ENCODE measurements around the gene GALNT2. TPM values are rescaled to one million over a fixed set of nuclear protein-coding genes. Genes with fewer than 3 reads are reported as not detected.

GALNT2 gene
- total RNA-seq, 1 donor from 2014 or later, result 58.0 TPM

DNA sequence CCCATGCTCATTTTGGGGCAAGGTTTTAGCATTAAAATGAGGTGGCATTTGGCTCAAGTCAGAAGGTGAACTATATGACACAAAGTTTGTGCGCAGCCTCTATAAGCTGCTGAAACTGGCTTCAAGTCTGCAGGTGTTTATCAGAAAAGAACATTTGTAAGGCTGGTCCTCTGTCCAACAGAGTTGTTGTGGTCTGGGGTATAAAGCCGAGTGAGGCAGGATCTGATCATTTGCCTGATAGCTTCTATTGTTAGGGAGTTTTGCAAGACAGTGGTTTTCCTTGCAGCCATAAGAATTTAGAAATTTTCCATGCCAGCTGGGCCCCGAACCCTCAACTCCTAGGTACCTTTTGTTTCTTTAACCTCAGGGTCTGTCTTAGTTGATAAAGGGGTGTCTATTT lies 228.3 kb downstream of the GALNT2 start:
- DNase-seq (ENCODE audit: low read depth, low spot score), result no peak
- no peak overlapping the region for H3K4me3 Mint-ChIP-seq
- no peaks in the 10 kb centered on the region for H3K36me3 Mint-ChIP-seq (ENCODE audit: low read depth)
- TF ChIP-seq, protein P1, sequence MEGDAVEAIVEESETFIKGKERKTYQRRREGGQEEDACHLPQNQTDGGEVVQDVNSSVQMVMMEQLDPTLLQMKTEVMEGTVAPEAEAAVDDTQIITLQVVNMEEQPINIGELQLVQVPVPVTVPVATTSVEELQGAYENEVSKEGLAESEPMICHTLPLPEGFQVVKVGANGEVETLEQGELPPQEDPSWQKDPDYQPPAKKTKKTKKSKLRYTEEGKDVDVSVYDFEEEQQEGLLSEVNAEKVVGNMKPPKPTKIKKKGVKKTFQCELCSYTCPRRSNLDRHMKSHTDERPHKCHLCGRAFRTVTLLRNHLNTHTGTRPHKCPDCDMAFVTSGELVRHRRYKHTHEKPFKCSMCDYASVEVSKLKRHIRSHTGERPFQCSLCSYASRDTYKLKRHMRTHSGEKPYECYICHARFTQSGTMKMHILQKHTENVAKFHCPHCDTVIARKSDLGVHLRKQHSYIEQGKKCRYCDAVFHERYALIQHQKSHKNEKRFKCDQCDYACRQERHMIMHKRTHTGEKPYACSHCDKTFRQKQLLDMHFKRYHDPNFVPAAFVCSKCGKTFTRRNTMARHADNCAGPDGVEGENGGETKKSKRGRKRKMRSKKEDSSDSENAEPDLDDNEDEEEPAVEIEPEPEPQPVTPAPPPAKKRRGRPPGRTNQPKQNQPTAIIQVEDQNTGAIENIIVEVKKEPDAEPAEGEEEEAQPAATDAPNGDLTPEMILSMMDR (conservative IDR thresholded peaks at IDR 0.05), result no peak
- H3K4me1 Mint-ChIP-seq, result peaks cover 6% of the 10 kb centered on the region
- peaks cover 16% of the 10 kb centered on the region for H3K27me3 Mint-ChIP-seq (ENCODE audit: low read depth)
- no peak overlapping the region for H3K27ac Mint-ChIP-seq (ENCODE audit: unreplicated experiment)
- H3K9me3 Mint-ChIP-seq, result no peaks in the 10 kb centered on the region

DNA sequence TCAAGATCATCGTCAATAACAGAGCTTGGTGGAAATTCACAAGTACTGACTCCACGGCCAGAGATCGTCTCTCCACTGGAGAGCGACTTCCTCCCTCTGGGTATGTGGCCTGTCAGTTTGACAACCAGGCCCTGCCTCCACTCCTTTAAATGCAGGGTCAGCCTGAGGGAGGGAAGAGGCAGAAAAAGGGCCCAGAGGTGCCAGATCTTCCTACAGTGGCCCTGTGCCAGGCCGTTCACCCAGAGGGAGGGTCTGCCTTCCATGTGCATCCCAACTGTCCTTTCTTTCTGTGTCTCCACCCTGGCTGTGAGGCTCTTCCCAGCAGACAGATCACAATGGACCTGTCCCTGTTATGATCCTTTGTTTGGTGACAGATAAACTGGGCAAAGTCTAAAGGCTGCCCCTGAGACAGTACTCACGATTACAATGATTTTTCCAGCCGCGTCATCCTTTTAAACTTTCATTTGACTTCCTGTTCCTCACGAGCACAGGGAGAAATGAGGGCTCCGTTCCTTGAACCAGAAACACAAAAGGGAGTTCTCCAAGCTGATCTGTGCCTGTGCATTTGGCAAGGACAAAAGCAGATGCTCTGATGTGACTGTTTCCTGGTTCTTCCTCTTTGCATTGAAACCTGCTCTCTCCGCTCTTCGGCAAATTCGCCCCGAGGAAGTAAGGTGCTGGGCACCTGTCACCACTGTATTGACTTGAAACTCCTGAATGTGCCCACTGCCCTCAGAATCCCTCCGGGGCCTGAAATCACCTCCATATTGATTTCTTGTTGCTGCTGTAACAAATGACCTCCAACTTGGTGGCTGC lies 232.4 kb downstream of the GALNT2 start:
- Mint-ChIP-seq H3K36me3 (ENCODE audit: low read depth) (no peaks in the 10 kb centered on the region), H3K4me3 (no peak overlapping the region), H3K9me3 (no peaks in the 10 kb centered on the region), H3K4me1 (peaks cover 6% of the 10 kb centered on the region), H3K27me3 (ENCODE audit: low read depth) (no peaks in the 10 kb centered on the region), H3K27ac (ENCODE audit: unreplicated experiment) (peak overlapping the region; percentile 75)
- TF ChIP-seq, protein P1 (conservative IDR thresholded peaks at IDR 0.05), result no peak
- DNase-seq (ENCODE audit: low read depth, low spot score), result no peak

DNA sequence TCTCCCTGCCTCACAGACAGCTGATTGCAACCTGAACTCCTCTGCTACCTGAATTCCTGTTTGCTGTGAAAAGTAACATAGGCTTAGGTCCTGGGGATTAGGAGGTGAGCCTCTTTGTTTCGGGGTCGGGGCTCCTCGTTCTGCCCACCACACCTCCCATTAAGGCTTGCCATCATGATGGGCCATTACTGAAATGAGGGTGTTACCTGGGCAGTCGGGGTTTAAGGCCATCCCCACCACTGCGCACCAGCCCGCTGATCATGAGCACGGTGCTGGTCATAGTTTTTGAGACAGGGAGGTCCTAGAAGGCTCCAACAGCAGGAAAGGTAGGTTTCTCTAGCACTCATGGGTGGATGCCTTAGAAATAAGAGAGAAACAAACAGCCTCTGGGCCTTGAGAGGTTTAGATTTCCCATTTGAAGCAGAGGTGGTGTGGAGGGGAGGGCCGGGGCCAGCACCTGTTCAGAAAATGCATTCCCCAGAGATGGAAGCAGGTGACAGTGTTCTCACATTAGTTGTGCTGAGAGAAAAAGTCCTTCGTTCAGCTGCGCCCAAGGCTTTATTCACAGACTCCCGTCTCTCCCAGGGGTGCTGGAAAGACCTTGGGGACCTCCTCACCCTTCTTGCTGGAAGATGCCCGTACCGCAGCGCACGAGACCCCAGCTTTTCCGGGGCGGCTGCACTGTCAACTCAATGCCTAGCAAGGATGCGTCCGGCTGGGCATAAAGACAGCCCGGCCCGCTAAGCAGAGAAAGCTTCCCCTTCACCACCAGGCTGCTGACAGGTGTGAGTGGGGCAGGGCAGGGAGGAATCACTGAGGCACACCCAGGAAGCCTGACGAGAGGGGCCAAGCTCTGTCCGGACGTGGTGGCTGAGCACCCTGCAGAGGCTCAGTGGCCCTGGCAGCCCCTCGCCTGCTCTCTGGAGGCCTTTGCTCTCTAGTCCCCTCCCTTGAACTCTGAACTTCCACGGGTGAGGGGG lies 233.6 kb downstream of the GALNT2 start:
- no peak overlapping the region for H3K4me3 Mint-ChIP-seq
- no peak overlapping the region for H3K27ac Mint-ChIP-seq (ENCODE audit: unreplicated experiment)
- TF ChIP-seq, protein P1 (conservative IDR thresholded peaks at IDR 0.05), result no peak
- no peaks in the 10 kb centered on the region for H3K9me3 Mint-ChIP-seq
- no peaks in the 10 kb centered on the region for H3K36me3 Mint-ChIP-seq (ENCODE audit: low read depth)
- peaks cover 6% of the 10 kb centered on the region for H3K4me1 Mint-ChIP-seq
- no peaks in the 10 kb centered on the region for H3K27me3 Mint-ChIP-seq (ENCODE audit: low read depth)
- no peak for DNase-seq (ENCODE audit: low read depth, low spot score)

DNA sequence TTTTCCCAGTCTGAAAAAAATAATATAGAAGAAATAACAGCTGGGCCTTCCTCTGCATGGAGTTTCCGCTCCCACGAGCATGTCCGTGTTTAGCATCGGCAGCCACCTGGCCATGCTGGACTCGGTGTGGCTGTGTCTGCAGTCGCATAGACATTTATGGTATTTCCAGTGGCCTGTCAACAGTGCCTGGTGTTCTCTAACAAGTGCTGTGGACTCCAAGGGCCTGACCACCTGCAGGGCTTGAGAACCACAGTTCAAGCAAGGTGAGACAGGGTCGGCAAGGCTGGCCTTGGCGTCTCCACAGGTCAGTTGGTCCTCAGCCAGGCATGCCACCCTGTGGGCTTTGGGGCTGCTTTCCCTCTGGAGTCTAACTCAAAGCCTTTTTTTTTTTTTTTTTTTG lies 234.3 kb downstream of the GALNT2 start:
- Mint-ChIP-seq H3K27ac (ENCODE audit: unreplicated experiment) (peak overlapping the region; percentile 35), H3K36me3 (ENCODE audit: low read depth) (no peaks in the 10 kb centered on the region), H3K9me3 (no peaks in the 10 kb centered on the region), H3K27me3 (ENCODE audit: low read depth) (no peaks in the 10 kb centered on the region), H3K4me3 (no peak overlapping the region), H3K4me1 (peaks cover 6% of the 10 kb centered on the region)
- TF ChIP-seq, protein P1 (conservative IDR thresholded peaks at IDR 0.05), result no peak
- no peak for DNase-seq (ENCODE audit: low read depth, low spot score)

DNA sequence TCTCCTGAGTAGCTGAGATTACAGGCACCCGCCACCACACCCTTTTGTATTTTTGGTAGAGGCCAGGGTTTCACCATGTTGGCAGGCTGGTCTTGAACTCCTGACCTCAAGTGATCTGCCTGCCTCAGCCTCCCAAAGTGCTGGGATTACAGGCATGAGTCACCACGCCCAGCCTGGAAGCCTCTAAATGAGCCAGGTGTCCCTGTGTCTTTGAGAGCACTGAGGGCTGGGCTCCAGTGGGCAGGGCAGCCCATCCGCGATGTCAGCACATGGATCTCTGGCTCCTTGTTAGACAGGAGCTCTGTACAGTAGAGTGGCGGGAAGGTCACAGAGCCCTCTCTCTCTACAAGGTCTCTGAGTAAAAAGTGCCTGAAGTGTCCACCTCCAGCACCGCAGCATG lies 234.8 kb downstream of the GALNT2 start:
- TF ChIP-seq, protein P1 (conservative IDR thresholded peaks at IDR 0.05), result no peak

More for the DNA sequence above, 234.8 kb downstream of the GALNT2 start:
- Mint-ChIP-seq H3K27me3 (ENCODE audit: low read depth) (no peaks in the 10 kb centered on the region), H3K36me3 (ENCODE audit: low read depth) (no peaks in the 10 kb centered on the region), H3K4me3 (no peak overlapping the region), H3K9me3 (no peaks in the 10 kb centered on the region), H3K27ac (ENCODE audit: unreplicated experiment) (no peak overlapping the region), H3K4me1 (peaks cover 6% of the 10 kb centered on the region)
- no peak for DNase-seq (ENCODE audit: low read depth, low spot score)

Data from neural crest cell (in vitro differentiated cells).